Ectodermal cell (in vitro differentiated cells): ENCODE measurements around the gene HERC4. TPM values are rescaled to one million over a fixed set of nuclear protein-coding genes. Genes with fewer than 3 reads are reported as not detected.

Source experiments
- H3K27ac ChIP-seq: 2 replicates; pipeline ENCODE4 v1.7.0; 2013; ENCODE audit warnings: mild to moderate bottlenecking, low read depth, low read length; ENCODE audit not compliant: insufficient read depth, poor library complexity, severe bottlenecking
- H3K27me3 ChIP-seq: 2 replicates; pipeline ENCODE4 v1.7.0; 2013; ENCODE audit warnings: mild to moderate bottlenecking, low read length; ENCODE audit not compliant: insufficient read depth, control insufficient read depth, poor library complexity, severe bottlenecking
- H3K36me3 ChIP-seq: one replicate; pipeline ENCODE4 v1.7.0; 2013; ENCODE audit warnings: low read length; ENCODE audit not compliant: control insufficient read depth, insufficient read depth
- H3K4me1 ChIP-seq: one replicate; pipeline ENCODE4 v1.7.0; 2013; ENCODE audit warnings: low read length; ENCODE audit not compliant: control insufficient read depth, insufficient read depth
- H3K4me3 ChIP-seq: 2 replicates; pipeline ENCODE4 v1.7.0; 2013; ENCODE audit warnings: low read depth, low read length, control low read depth; ENCODE audit not compliant: insufficient read depth
- H3K9me3 ChIP-seq: 2 replicates; pipeline ENCODE4 v1.7.0; 2013; ENCODE audit warnings: mild to moderate bottlenecking, low read length, moderate library complexity; ENCODE audit not compliant: control insufficient read depth
- WGBS, 2 experiments: methylation state at CpG; one replicate each; pipeline ENCODE4 v1.1.7; 2013; ENCODE audit warnings: missing lambda C conversion rate in 2 of 2; 5-methylcytosine and 5-hydroxymethylcytosine counted together
- polyA plus RNA-seq, 4 experiments: library from polyadenylated mRNA; stranded (reverse); fragments of 50-300 nt; gene quantifications; one replicate each; pipeline ENCODE4 v1.2.3, GENCODE V29; 2013

HERC4 gene, protein sequence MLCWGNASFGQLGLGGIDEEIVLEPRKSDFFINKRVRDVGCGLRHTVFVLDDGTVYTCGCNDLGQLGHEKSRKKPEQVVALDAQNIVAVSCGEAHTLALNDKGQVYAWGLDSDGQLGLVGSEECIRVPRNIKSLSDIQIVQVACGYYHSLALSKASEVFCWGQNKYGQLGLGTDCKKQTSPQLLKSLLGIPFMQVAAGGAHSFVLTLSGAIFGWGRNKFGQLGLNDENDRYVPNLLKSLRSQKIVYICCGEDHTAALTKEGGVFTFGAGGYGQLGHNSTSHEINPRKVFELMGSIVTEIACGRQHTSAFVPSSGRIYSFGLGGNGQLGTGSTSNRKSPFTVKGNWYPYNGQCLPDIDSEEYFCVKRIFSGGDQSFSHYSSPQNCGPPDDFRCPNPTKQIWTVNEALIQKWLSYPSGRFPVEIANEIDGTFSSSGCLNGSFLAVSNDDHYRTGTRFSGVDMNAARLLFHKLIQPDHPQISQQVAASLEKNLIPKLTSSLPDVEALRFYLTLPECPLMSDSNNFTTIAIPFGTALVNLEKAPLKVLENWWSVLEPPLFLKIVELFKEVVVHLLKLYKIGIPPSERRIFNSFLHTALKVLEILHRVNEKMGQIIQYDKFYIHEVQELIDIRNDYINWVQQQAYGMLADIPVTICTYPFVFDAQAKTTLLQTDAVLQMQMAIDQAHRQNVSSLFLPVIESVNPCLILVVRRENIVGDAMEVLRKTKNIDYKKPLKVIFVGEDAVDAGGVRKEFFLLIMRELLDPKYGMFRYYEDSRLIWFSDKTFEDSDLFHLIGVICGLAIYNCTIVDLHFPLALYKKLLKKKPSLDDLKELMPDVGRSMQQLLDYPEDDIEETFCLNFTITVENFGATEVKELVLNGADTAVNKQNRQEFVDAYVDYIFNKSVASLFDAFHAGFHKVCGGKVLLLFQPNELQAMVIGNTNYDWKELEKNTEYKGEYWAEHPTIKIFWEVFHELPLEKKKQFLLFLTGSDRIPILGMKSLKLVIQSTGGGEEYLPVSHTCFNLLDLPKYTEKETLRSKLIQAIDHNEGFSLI
- polyA plus RNA-seq (2013, experiment 1 of 4) = 41.3 TPM
- polyA plus RNA-seq (2013, experiment 2 of 4) = 40.2 TPM
- 24.7 TPM for polyA plus RNA-seq (2013, experiment 3 of 4)
- polyA plus RNA-seq (2013, experiment 4 of 4) = 30.5 TPM

- H3K27me3 ChIP-seq = no peaks in the 10 kb centered on the region
- WGBS, 2 experiments = 1% methylated on average over 62 to 64 of the region's 64 CpGs
- H3K27ac ChIP-seq = peak within 1 kb of the TSS; percentile 97
- peak within 1 kb of the TSS; percentile 98 for H3K4me3 ChIP-seq
- H3K4me1 ChIP-seq = peaks cover 7% of the 10 kb centered on the region
- H3K36me3 ChIP-seq = no peaks in the 10 kb centered on the region
- no peaks in the 10 kb centered on the region for H3K9me3 ChIP-seq
Observed at GRCh38 chr10:68074775-68075549, at the start of gene HERC4. HERC4 (minus strand) TSS chr10:68075283; CDS start chr10:68073108, 2,175 bp downstream.

GRCh38 chr10:68124718-68125117, 49.6 kb upstream of the HERC4 start:
- Histone ChIP-seq H3K4me3 (no peak overlapping the region), H3K36me3 (no peaks in the 10 kb centered on the region), H3K4me1 (no peaks in the 10 kb centered on the region), H3K9me3 (no peaks in the 10 kb centered on the region), H3K27me3 (no peaks in the 10 kb centered on the region), H3K27ac (no peak overlapping the region)
- WGBS, 2 experiments = 88 to 93% methylated on average over 3 of the region's 3 CpGs

DNA sequence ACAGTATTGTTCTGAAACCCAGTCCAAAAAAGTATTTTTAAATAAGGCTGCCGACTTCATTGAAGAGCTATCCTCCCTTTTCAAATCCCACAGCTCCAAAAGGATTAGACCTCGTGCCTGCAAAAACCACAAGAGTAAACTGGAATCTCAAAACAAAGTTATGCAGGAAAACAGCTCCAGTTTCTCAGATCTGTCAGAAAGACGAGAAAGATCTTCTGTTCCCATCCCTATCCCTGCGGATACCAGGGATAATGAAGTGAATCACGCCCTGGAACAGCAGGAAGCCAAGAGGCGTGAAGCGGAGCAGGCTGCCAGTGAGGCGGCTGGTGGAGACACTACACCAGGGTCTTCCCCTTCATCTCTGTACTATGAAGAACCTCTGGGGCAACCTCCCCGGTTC, 46.8 kb upstream of the HERC4 start:
- 82 to 90% methylated on average over 9 of the region's 9 CpGs for WGBS, 2 experiments
- Histone ChIP-seq H3K27me3 (no peaks in the 10 kb centered on the region), H3K9me3 (no peaks in the 10 kb centered on the region), H3K36me3 (no peaks in the 10 kb centered on the region), H3K4me1 (no peaks in the 10 kb centered on the region), H3K4me3 (no peak overlapping the region), H3K27ac (no peak overlapping the region)

GRCh38 chr10:68121020-68121743, 46.1 kb upstream of the HERC4 start:
- WGBS, 2 experiments = 96% methylated on average over 14 to 15 of the region's 15 CpGs

DNA sequence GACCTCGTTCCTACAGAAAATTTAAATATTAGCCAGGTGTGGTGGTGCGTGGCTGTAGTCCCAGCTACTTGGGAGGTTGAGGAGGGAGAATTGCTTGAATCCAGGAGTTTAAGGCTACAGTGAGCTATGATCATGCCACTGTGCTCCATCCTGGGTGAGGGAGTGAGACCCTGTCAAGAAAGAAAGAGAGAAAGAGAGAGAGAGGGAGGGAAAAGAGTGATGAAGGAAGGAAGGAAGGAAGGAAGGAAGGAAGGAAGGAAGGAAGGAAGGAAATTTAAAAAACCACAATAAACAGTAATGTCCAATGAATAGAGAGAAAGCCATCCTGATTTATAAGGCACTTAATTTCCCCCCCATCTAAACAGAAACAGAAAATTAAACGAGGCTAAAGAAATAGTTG, 43.6 kb upstream of the HERC4 start:
- 94 to 96% methylated on average over 2 of the region's 3 CpGs for WGBS, 2 experiments
- no peaks in the 10 kb centered on the region for H3K27me3 ChIP-seq

More at GRCh38 chr10:68121020-68121743, 46.1 kb upstream of the HERC4 start:
- Histone ChIP-seq H3K4me1 (no peaks in the 10 kb centered on the region), H3K4me3 (no peak overlapping the region), H3K36me3 (no peaks in the 10 kb centered on the region), H3K27me3 (no peaks in the 10 kb centered on the region), H3K27ac (no peak overlapping the region), H3K9me3 (no peaks in the 10 kb centered on the region)

DNA sequence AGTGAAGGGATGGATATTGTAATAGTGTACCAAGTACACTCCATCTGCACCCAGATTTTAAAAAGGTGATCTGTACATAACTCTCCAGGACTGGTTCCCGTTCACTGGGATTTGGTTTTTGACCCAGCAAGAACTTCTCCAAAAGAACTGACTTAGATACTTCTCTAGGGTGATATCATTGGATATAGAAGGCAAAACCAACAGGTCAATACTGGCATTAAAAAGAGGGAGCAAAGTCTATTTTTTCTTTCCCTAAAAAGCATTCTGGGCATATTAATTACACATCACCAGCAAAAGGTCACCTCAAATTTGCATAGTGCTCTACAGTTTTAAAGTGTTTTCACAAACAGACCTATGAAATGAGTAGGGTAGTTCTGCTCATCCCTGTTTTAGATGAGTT, 37.8 kb upstream of the HERC4 start:
- Histone ChIP-seq H3K27me3 (no peaks in the 10 kb centered on the region), H3K4me1 (no peaks in the 10 kb centered on the region), H3K9me3 (no peaks in the 10 kb centered on the region), H3K27ac (no peak overlapping the region), H3K4me3 (no peak overlapping the region), H3K36me3 (no peaks in the 10 kb centered on the region)
- WGBS, 2 experiments = 71 to 100% methylated on average over 1 of the region's 1 CpG

More for the DNA sequence above, 43.6 kb upstream of the HERC4 start:
- Histone ChIP-seq H3K4me1 (no peaks in the 10 kb centered on the region), H3K36me3 (no peaks in the 10 kb centered on the region), H3K9me3 (no peaks in the 10 kb centered on the region), H3K27ac (no peak overlapping the region), H3K4me3 (no peak overlapping the region)

DNA sequence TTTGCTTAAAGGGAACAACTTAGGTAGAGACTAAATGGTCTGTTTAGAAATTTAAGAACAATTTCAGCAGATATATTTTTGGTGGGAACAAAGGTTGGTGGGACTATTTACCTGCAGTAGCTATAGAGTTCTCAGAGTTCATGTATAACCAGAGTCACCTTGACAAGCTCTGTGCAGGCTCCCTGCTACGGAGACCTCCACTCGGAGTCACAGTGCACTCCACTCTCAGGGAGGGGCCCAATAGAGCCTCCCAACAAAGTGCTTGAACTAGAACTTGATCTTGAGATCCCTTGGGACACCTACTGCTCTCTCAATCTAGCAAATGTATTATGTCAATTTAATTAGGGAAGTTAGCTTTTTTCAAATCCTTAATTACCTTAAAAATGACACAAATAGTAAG, 36.5 kb upstream of the HERC4 start:
- H3K36me3 ChIP-seq = no peaks in the 10 kb centered on the region
- H3K4me3 ChIP-seq = no peak overlapping the region
- 82 to 88% methylated on average over 2 of the region's 2 CpGs for WGBS, 2 experiments
- H3K9me3 ChIP-seq = no peaks in the 10 kb centered on the region
- no peak overlapping the region for H3K27ac ChIP-seq
- H3K4me1 ChIP-seq = no peaks in the 10 kb centered on the region
- H3K27me3 ChIP-seq = no peaks in the 10 kb centered on the region

GRCh38 chr10:68110027-68110426, 34.9 kb upstream of the HERC4 start:
- WGBS, 2 experiments = 91% methylated on average over 2 of the region's 2 CpGs
- H3K4me3 ChIP-seq = no peak overlapping the region
- H3K27me3 ChIP-seq = no peaks in the 10 kb centered on the region
- no peaks in the 10 kb centered on the region for H3K4me1 ChIP-seq
- H3K27ac ChIP-seq = no peak overlapping the region
- no peaks in the 10 kb centered on the region for H3K9me3 ChIP-seq
- H3K36me3 ChIP-seq = no peaks in the 10 kb centered on the region

DNA sequence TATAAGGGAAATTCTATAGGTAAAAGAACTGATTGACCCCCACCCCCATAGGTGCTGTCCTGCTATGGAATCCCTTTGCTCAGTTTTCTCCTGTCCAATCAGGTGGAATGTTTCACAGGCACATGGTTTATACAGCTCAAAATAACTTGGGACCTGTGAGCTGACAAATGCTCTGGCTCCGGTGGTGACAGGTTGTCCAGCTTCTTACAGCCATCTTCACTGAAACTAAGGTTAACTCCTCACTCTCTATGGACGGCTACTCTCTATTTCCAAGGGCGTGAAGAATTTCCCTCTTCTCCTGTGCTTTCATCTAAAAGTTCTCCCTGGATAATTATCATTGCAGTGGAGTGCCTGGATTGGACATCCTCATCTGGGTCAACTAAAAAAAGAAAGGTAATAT, 34.2 kb upstream of the HERC4 start, which contains the start of gene MYPN:
Gene MYPN, plus strand, starts transcription at position 158 of the 400 bp plus-strand sequence. CDS start 11,951 bp downstream, outside the sequence.
- H3K4me1 ChIP-seq = no peaks in the 10 kb centered on the region

More for the DNA sequence above, 34.2 kb upstream of the HERC4 start, which contains the start of gene MYPN:
- Histone ChIP-seq H3K36me3 (no peaks in the 10 kb centered on the region), H3K27ac (no peak within 1 kb of the TSS), H3K27me3 (no peaks in the 10 kb centered on the region), H3K4me3 (no peak within 1 kb of the TSS), H3K9me3 (no peaks in the 10 kb centered on the region)
- WGBS, 2 experiments = 96 to 97% methylated on average over 3 of the region's 3 CpGs
